H9 (cell line): ENCODE measurements around the gene LRRN4. TPM values are rescaled to one million over a fixed set of nuclear protein-coding genes. Genes with fewer than 3 reads are reported as not detected.

Experiments used
- DNase-seq: peaks from one replicate; pipeline ENCODE4 v3.0.0-alpha.2; 2017
- H2AFZ ChIP-seq: one replicate; pipeline ENCODE4 v1.6.1; 2013; ENCODE audit warnings: mild to moderate bottlenecking, low read length, control low read depth, moderate library complexity
- H2AK5ac ChIP-seq: 2 replicates; pipeline ENCODE4 v1.6.1; 2013; ENCODE audit warnings: low read length, control low read depth, mixed read lengths; ENCODE audit not compliant: insufficient read length
- H2BK120ac ChIP-seq: one replicate; pipeline ENCODE4 v1.6.1; 2013; ENCODE audit warnings: low read depth, mild to moderate bottlenecking, low read length, control low read depth, inconsistent platforms; ENCODE audit not compliant: poor library complexity, severe bottlenecking
- H2BK12ac ChIP-seq: 2 replicates; pipeline ENCODE4 v1.6.1; 2013; ENCODE audit warnings: low read length, control low read depth, mixed read lengths, low read depth; ENCODE audit not compliant: insufficient read length
- H2BK15ac ChIP-seq: 2 replicates; pipeline ENCODE4 v1.6.1; 2013; ENCODE audit warnings: low read depth, low read length, control low read depth
- H2BK20ac ChIP-seq: one replicate; pipeline ENCODE4 v1.6.1; 2013; ENCODE audit warnings: low read depth, mild to moderate bottlenecking, low read length, control low read depth, inconsistent platforms; ENCODE audit not compliant: poor library complexity, severe bottlenecking
- H2BK5ac ChIP-seq: 2 replicates; pipeline ENCODE4 v1.6.1; 2013; ENCODE audit warnings: low read length, control low read depth, mixed read lengths; ENCODE audit not compliant: insufficient read length
- H3K14ac ChIP-seq: 2 replicates; pipeline ENCODE4 v1.6.1; 2013; ENCODE audit warnings: low read length, control low read depth; ENCODE audit not compliant: insufficient read depth
- H3K18ac ChIP-seq: 2 replicates; pipeline ENCODE4 v1.6.1; 2013; ENCODE audit warnings: low read depth, mild to moderate bottlenecking, mixed read lengths, low read length, control low read depth; ENCODE audit not compliant: insufficient read length
- H3K23ac ChIP-seq: 2 replicates; pipeline ENCODE4 v1.6.1; 2013; ENCODE audit warnings: low read length, control low read depth, mixed read lengths, low read depth; ENCODE audit not compliant: insufficient read length
- H3K23me2 ChIP-seq: 2 replicates; pipeline ENCODE4 v1.6.1; 2013; ENCODE audit warnings: low read depth, mild to moderate bottlenecking, mixed read lengths, low read length, control low read depth; ENCODE audit not compliant: insufficient read length, poor library complexity, severe bottlenecking
- H3K27ac ChIP-seq: 2 replicates; pipeline ENCODE4 v1.5.1; 2013; ENCODE audit warnings: low read length, control low read depth, mixed read lengths, low read depth; ENCODE audit not compliant: insufficient read length
- H3K27me3 ChIP-seq: 2 replicates; pipeline ENCODE4 v1.6.1; 2013; ENCODE audit warnings: low read length, control low read depth, inconsistent platforms; ENCODE audit not compliant: insufficient read depth
- H3K4ac ChIP-seq: 2 replicates; pipeline ENCODE4 v1.6.1; 2013; ENCODE audit warnings: low read depth, mild to moderate bottlenecking, control low read depth, inconsistent platforms, low read length, moderate library complexity
- H3K4me1 ChIP-seq: 2 replicates; pipeline ENCODE4 v1.6.1; 2013; ENCODE audit warnings: low read length, control low read depth, inconsistent platforms; ENCODE audit not compliant: insufficient read depth
- H3K4me2 ChIP-seq: 2 replicates; pipeline ENCODE4 v1.6.1; 2013; ENCODE audit warnings: low read length, control low read depth, mixed read lengths; ENCODE audit not compliant: insufficient read length, insufficient read depth
- H3K56ac ChIP-seq: 2 replicates; pipeline ENCODE4 v1.6.1; 2013; ENCODE audit warnings: low read depth, mild to moderate bottlenecking, mixed read lengths, low read length, control low read depth; ENCODE audit not compliant: insufficient read length
- H3K79me1 ChIP-seq: 2 replicates; pipeline ENCODE4 v1.6.1; 2013; ENCODE audit warnings: low read depth, mild to moderate bottlenecking, moderate library complexity, low read length, control low read depth, inconsistent platforms; ENCODE audit not compliant: insufficient read depth, poor library complexity, severe bottlenecking
- H3K79me2 ChIP-seq: 2 replicates; pipeline ENCODE4 v1.6.1; 2013; ENCODE audit warnings: low read length, control low read depth, inconsistent platforms; ENCODE audit not compliant: insufficient read depth
- H3K9ac ChIP-seq: 2 replicates; pipeline ENCODE4 v1.6.1; 2013; ENCODE audit warnings: low read length, control low read depth, mixed read lengths; ENCODE audit not compliant: insufficient read length; ENCODE audit errors: extremely low read depth
- H3K9me3 ChIP-seq: one replicate; pipeline ENCODE4 v1.6.1; 2013; ENCODE audit warnings: low read depth, low read length, inconsistent platforms; ENCODE audit not compliant: control insufficient read depth
- H3T11ph ChIP-seq: one replicate; pipeline ENCODE4 v1.6.1; 2013; ENCODE audit warnings: mild to moderate bottlenecking, low read length, control low read depth, inconsistent platforms
- H4K20me1 ChIP-seq: one replicate; pipeline ENCODE4 v1.6.1; 2013; ENCODE audit not compliant: control insufficient read depth, insufficient read length, insufficient read depth
- H4K5ac ChIP-seq: 2 replicates; pipeline ENCODE4 v1.6.1; 2013; ENCODE audit warnings: low read depth, mild to moderate bottlenecking, mixed read lengths, low read length, control low read depth; ENCODE audit not compliant: insufficient read length
- H4K8ac ChIP-seq: replicated peaks from 2 replicates; pipeline ENCODE4 v1.6.1; 2013; ENCODE audit warnings: low read length, control low read depth, mixed read lengths, low read depth; ENCODE audit not compliant: insufficient read length
- H4K91ac ChIP-seq: 2 replicates; pipeline ENCODE4 v1.6.1; 2013; ENCODE audit warnings: low read depth, mild to moderate bottlenecking, moderate library complexity, mixed read lengths, low read length, control low read depth; ENCODE audit not compliant: insufficient read length
- H3K27ac Mint-ChIP-seq, 3 experiments: 2 replicates in 2 of 3; 3 replicates in 1 of 3; pipeline ENCODE4 v1.8.0; 2020 to 2021; ENCODE audit warnings: mixed read lengths in 3 of 3, mild to moderate bottlenecking in 1 of 3, moderate library complexity in 1 of 3
- H3K27me3 Mint-ChIP-seq: 2 replicates; pipeline ENCODE4 v1.8.0; 2021; ENCODE audit warnings: low read depth, mild to moderate bottlenecking, moderate library complexity, mixed read lengths
- H3K36me3 Mint-ChIP-seq, 3 experiments: 2 replicates in 2 of 3; 3 replicates in 1 of 3; pipeline ENCODE4 v1.8.0; 2020 to 2021; ENCODE audit warnings: low read depth in 3 of 3, mixed read lengths in 3 of 3; ENCODE audit not compliant: insufficient read depth in 1 of 3
- H3K4me1 Mint-ChIP-seq, 2 experiments: 2 replicates each; pipeline ENCODE4 v1.8.0; 2020; ENCODE audit warnings: mixed read lengths in 2 of 2
- H3K4me3 Mint-ChIP-seq, 2 experiments: 2 replicates in 1 of 2; 3 replicates in 1 of 2; pipeline ENCODE4 v1.8.0; 2020 to 2021; ENCODE audit warnings: mild to moderate bottlenecking in 2 of 2, mixed read lengths in 2 of 2, moderate library complexity in 1 of 2
- H3K9me3 Mint-ChIP-seq, 2 experiments: 2 replicates in 1 of 2; 3 replicates in 1 of 2; pipeline ENCODE4 v1.8.0; 2020; ENCODE audit warnings: mild to moderate bottlenecking in 2 of 2, mixed read lengths in 2 of 2, moderate library complexity in 1 of 2
- WGBS: extraction: QIAGEN DNeasy Blood & Tissue Kit; methylation state at CpG from one replicate; pipeline ENCODE4 v1.1.7; 2013; ENCODE audit warnings: missing lambda C conversion rate, low lambda C conversion rate, mixed read lengths; ENCODE audit not compliant: insufficient read length; ENCODE audit errors: extremely low coverage; 5-methylcytosine and 5-hydroxymethylcytosine counted together
- long read RNA-seq: library from polyadenylated mRNA; unstranded; transcript quantifications from one replicate; pipeline ENCODE4 v2.0.0, GENCODE V29; 2020
- total RNA-seq: library from RNA; stranded (reverse); gene quantifications from 2 replicates; pipeline ENCODE4 v1.2.1, GENCODE V29; 2021
- TF ChIP-seq, protein P1 (sequence below): fragments of 200-600 bp; sonication (generic); conservative IDR thresholded peaks from 3 replicates; pipeline ENCODE4 v1.8.0; 2021; ENCODE audit warnings: antibody characterized with exemption, mild to moderate bottlenecking

The LRRN4 gene
- total RNA-seq: 0.22 and 0.42 TPM in 2 replicates
- long read RNA-seq, partial matches to known transcripts: 1 of 2 reads
- long read RNA-seq, other reads (novel, unspliced or antisense): 1 of 2 reads

DNA sequence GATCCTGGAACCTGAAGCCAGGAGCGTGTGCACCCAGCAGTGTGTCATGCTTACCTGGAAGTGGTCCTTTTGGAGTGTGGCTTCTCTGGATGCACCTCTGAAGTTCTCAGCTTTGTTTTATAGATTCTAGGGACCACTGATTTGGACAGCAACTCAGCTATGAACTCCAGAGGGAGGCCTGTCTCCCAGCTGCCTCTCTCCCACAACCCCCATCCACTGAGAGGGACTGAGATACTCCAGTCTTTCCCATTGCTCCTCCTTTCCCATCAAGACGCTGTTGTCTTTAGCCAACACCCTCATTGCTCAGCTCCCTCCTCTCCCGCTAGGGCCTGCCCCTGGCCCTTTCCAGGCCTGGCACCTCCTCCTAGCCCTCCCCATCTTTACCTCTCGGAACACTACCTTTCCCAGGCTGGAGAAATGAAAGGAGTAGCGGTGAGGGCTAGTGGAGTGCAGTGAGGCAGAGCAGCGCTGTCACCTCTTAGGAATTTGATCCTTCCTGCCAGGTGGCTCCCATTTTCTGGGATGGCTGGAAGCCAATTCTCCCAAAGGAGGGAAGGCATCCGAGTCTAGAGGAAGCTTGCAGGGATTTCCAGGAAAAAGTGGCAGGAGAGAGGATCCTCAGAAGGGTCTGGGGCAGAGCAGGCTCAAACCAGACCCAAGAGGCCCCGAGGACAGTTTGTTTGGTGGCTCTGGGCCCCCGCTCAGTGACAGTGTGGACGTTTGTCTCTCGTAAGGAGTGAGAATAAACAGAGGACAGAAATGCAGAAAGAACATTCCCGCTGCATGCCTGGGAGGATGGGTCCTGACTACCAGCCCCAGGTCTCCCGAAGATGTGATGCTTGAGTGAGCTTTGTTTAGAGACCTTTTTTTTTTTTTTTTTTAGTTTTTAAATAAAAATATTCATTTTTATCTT lies at the start of gene LRRN4:
TSS of gene LRRN4 (minus strand) at position 285 of the 913 bp plus-strand sequence. CDS start 1,261 bp downstream, outside the sequence.
- H4K8ac ChIP-seq: no peak within 1 kb of the TSS
- H4K91ac ChIP-seq: no peak within 1 kb of the TSS
- DNase-seq: peak; percentile 79
- H3K79me1 ChIP-seq: no peaks in the 10 kb centered on the region
- TF ChIP-seq, protein P1, sequence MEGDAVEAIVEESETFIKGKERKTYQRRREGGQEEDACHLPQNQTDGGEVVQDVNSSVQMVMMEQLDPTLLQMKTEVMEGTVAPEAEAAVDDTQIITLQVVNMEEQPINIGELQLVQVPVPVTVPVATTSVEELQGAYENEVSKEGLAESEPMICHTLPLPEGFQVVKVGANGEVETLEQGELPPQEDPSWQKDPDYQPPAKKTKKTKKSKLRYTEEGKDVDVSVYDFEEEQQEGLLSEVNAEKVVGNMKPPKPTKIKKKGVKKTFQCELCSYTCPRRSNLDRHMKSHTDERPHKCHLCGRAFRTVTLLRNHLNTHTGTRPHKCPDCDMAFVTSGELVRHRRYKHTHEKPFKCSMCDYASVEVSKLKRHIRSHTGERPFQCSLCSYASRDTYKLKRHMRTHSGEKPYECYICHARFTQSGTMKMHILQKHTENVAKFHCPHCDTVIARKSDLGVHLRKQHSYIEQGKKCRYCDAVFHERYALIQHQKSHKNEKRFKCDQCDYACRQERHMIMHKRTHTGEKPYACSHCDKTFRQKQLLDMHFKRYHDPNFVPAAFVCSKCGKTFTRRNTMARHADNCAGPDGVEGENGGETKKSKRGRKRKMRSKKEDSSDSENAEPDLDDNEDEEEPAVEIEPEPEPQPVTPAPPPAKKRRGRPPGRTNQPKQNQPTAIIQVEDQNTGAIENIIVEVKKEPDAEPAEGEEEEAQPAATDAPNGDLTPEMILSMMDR: no peak
- peak within 1 kb of the TSS; percentile 38 to 66 for H3K4me3 Mint-ChIP-seq
- peaks cover 5% of the 10 kb centered on the region for H3K4me1 ChIP-seq
- no peak within 1 kb of the TSS for H3K14ac ChIP-seq
- H3K27me3 Mint-ChIP-seq: peaks cover 62% of the 10 kb centered on the region
- H3K23ac ChIP-seq: no peak within 1 kb of the TSS
- no peak within 1 kb of the TSS for H3T11ph ChIP-seq
- 0 out of 7 replicates have a peak within 1 kb of the TSS, but pooled peaks of 1 of the 3 experiments have one; percentile 42 for H3K27ac Mint-ChIP-seq
- no peak within 1 kb of the TSS for H2BK120ac ChIP-seq
- no peak within 1 kb of the TSS for H2AFZ ChIP-seq
- no peak within 1 kb of the TSS for H3K4ac ChIP-seq
- H3K23me2 ChIP-seq: peaks cover 10% of the 10 kb centered on the region
- H3K56ac ChIP-seq: no peak within 1 kb of the TSS
- no peak within 1 kb of the TSS for H2BK20ac ChIP-seq
- no peaks in the 10 kb centered on the region for H3K9me3 Mint-ChIP-seq
- no CpG with 5 or more reads among the region's 13 CpGs for WGBS
- no peak within 1 kb of the TSS for H2BK15ac ChIP-seq
- H2BK5ac ChIP-seq: no peak within 1 kb of the TSS
- H3K4me2 ChIP-seq: peak within 1 kb of the TSS; percentile 48
- no peaks in the 10 kb centered on the region; a peak in 1 of 7 replicates for H3K36me3 Mint-ChIP-seq
- H3K27ac ChIP-seq: no peak within 1 kb of the TSS
- no peak within 1 kb of the TSS for H3K9ac ChIP-seq
- no peak within 1 kb of the TSS for H3K18ac ChIP-seq
- peaks cover 29% of the 10 kb centered on the region; the same call in 1 of the 2 replicates for H3K27me3 ChIP-seq
- H2AK5ac ChIP-seq: no peak within 1 kb of the TSS
- H2BK12ac ChIP-seq: no peak within 1 kb of the TSS
- H3K4me1 Mint-ChIP-seq: peaks cover 21 to 24% of the 10 kb centered on the region in 2 experiments
- H3K9me3 ChIP-seq: no peaks in the 10 kb centered on the region
- H4K5ac ChIP-seq: no peak within 1 kb of the TSS
- H4K20me1 ChIP-seq: no peaks in the 10 kb centered on the region
- H3K79me2 ChIP-seq: no peaks in the 10 kb centered on the region
